GM19043 (cell line): ENCODE measurements around the gene CREB3L2.
"Not testable (repeated sequence)": the region's sequence is repeated elsewhere in the genome, so short reads cannot be mapped to it uniquely, and the experiment has no call there.

Experiments
- ATAC-seq: cut with Tn5 transposase; IDR thresholded peaks from one replicate; pipeline ENCODE4 v1.9.1; 2021; ENCODE audit warnings: low read depth; ENCODE audit not compliant: unreplicated experiment

CREB3L2 gene

DNA sequence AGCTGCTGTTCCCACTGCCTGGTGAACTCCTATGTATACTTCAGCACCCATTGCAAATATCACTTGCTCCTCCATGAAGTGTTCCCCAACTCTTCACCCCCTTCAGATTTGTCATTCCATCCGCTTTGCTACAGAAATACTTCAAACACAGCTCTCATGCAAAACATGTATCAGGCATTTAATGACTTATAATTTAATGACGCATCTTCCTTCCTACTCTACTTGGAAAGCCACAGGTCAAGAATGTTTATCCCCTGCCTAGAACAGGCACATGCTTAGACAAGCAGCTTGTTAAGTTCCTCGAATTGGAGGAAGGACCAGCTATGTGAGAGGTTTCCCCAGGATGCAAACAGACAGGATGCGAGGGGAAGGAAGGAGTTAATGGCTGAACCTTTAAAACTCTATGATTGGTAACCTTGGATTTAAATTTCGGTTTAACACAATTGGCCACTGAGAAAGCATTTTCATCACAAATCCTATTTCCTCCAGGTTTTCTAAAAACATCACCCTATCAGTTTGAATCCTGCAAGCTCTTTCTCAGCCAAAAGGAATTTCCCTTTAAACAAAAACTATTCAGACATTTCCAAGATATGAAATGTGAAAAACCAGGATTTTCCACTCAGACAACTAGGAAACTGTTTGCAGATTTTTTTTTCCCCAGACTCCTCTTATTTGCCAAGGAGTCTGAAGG, 11.5 kb downstream of the CREB3L2 start:
- ATAC-seq, result no peak

GRCh38 chr7:137989590-137989989, 12.3 kb downstream of the CREB3L2 start:
- ATAC-seq, result no peak

GRCh38 chr7:137989094-137989493, 12.8 kb downstream of the CREB3L2 start:
- no peak for ATAC-seq

DNA sequence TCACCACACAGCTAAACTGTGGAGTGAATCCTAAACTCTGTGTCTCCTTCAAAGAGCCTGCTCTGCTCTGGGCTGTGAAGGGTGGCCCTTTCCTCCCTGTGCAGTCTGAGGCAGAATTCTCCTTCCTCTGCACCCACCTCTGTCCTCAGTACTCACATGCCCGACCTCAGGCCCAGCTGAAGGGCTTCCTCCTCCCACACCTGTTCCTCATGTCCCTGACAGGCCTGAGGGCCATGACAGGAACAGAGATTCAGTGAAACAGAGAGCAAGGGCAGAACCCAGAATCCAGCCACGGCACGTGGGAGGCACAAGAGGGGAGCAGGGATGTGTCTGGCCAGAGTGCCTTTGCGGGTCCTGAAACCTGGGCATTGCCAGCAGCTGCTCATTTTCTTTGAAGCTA, 13.9 kb downstream of the CREB3L2 start:
- peak; percentile 60 for ATAC-seq

DNA sequence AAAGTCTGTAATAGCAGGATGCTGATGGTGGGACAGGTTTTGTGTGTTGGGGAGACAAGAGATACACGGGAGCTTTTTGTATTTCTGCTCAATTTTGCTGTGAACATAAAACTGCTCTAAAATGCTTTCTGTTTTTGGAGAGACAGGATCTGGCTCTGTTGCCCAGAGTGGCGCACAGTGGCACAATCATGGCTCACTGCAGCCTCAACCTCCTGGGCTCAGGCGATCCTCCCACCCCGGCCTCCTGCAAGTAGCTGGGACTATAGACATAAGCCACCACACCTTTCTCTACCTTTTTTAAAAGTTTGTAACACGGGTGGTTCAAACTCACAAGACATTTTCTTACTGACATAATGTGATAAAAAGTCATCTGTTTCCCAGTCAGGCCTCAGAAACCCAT, 14.3 kb downstream of the CREB3L2 start:
- no peak for ATAC-seq

DNA sequence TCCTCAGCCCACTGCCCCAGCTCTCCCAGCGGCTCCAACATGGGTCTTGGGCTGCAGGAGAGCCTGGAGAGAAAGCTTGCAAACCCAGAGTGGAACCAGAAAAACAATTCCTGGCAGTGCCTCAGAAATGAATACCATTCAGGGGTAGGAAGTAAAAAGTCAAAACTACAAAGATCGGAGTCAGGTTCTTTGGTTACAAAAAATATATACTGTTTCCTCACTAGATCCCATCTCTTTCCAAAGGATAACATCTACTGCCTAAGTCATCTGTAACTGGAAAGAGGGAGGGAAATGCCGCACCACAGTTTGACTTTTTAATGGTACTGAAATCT, 14.9 kb downstream of the CREB3L2 start:
- ATAC-seq, result no peak

DNA sequence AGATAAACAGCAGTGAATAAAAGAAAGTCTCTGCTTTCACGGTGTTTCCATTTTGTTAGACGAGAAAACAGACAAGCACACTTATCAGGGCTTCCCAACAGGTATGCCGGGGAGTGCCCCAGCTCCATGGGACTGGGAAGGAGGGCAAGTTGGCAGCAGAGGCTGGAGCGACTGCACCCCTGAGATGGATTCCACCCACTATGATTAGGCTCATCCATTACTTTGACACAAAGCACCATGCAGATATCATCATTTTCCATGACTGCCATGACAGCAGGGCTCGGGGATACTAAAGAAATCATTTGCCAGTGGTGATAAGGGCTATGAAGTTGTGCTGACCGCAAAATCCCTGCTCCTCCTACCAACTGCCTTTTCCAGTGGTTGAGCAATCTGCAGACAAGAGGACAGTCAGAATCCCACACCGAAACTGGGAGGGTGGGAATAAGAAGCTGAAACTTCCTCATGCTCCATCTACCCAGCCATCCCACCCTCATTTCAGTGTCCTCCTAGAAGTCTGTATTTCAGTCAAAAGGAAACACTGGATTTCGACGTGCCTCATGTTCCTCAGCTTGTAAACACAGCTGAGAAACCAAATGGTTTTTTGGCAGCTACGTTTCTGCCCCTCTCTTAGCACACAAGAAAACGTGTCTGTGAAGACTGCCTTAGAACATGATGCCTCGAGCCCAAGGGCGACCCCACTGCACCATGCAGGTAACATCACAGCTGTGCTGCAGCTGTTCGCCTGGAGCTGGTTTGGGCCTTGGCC, 15.5 kb downstream of the CREB3L2 start:
- no peak for ATAC-seq

GRCh38 chr7:137985897-137986251, 16.0 kb downstream of the CREB3L2 start:
- ATAC-seq, result peak; percentile 45

DNA sequence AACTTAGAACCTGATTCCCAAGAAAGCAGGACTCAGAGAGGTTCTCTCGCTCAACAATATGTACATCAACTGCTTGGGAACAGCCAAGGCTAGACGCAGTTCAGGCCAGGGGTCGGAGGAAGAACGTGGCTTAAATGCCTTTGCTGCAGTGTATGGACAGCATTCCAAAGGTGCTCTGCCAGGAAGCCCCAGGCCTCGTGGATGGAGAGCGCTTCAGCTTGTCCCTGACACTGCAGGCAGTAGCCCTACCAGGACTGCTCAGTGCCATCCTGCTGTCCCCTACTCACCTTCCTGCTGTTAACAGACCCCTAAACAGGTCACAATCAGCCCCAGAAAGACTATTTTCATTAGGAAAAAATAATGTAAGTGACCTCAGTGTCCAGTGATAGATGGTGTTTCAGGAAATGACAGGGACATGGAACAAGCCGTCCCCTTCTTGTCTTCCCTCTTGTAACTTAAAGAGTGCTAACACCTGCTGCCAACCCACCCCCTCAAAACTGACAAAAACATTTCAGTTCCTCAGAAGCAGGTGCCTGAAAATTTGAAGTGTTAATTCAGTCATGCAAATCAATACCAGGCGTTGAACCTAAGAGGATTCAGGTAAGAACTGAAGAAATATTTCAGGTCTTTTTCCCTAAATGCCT, 16.5 kb downstream of the CREB3L2 start:
- peak; percentile 50 for ATAC-seq

- no peak for ATAC-seq
These were observed 17.5 kb downstream of the CREB3L2 start for GRCh38 chr7:137984181-137985041.

DNA sequence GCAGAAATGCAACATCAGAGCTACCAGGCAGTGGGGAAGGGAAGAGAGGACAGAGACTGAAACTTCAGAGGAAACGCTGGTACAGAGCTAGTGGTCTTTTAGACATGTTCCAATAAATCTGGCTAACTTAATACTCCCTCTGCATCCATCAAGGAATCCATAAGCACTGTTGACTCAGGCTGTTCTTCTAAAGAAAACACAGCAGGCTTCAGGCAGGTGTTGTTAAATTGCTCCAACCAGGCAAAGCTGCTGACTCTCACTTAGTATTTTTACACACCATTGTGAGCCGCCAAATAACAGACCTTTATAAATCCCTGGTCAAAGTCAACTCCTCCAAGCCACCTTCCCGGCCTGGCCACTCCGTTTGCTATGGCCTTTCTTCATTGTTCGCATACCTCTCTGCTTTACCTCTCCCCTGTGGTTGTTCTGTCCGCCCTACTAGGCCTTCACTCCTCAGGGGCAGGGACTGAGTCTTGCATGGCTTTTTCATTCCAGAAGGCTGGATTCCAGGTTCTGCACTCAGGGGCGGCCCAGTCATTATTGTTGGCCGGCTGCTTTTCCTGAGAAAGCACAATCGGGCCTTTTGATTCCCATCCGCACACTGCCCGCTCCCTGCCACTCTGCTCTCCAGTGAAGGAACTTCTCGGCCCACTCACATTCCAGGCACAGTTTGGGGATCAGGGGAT, 18.4 kb downstream of the CREB3L2 start:
- ATAC-seq, result no peak

- ATAC-seq, result not testable (repeated sequence)
These were observed 19.5 kb downstream of the CREB3L2 start for GRCh38 chr7:137982394-137982793.

- ATAC-seq, result peak; percentile 54
These were observed 20.2 kb downstream of the CREB3L2 start for GRCh38 chr7:137981668-137982067.

DNA sequence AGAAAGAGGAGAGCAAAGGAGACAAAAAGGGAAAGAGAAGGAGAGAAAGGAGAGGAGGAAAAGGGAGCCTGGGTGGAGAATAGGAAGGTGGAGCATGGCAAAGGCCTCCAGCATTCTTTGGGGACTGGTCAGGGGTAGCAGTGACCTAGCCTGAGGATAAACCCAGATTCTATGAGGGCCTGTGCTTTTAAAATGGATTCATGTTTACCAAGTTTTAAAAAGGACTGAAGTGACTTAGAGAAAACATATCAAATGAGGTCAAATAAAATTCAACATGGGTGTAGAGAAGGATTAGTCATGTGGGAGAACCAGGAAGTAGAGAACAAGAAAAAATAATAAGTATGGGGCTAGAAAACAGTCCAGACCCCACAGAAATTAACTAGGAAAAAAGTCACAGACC, 20.7 kb downstream of the CREB3L2 start:
- ATAC-seq, result no peak

- no peak for ATAC-seq
These were observed 21.6 kb downstream of the CREB3L2 start for GRCh38 chr7:137980308-137980707.

- no peak for ATAC-seq
These were observed 23.2 kb downstream of the CREB3L2 start for GRCh38 chr7:137978464-137979237.

- no peak for ATAC-seq
These were observed 24.7 kb downstream of the CREB3L2 start for GRCh38 chr7:137977173-137977572.

GRCh38 chr7:137976696-137977095, 25.2 kb downstream of the CREB3L2 start:
- ATAC-seq, result no peak

DNA sequence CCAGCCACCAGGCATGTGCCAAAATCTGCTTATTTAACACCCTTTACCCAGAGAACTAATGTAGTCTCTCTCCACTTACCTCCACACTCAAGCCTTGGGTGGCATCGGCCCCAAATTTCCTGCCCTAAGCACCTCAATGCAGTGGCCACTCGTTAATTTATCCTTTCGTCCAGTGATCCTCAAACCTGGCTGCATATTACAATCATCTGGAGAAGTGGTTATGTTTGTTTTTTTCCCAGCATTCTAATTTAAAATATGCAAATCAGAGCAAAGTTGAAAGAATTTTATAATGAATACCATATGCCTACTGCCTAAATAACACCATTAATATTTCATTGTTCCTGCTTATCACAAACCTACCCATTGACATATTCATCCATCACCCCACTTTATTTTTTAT, 25.7 kb downstream of the CREB3L2 start:
- ATAC-seq, result no peak

GRCh38 chr7:137975768-137976167, 26.1 kb downstream of the CREB3L2 start:
- no peak for ATAC-seq
